NCI-H2171 treated with DMSO at 0.1 percent for 48 hours (cell line): ENCODE data around the gene TARBP1.
"Not testable (repeated sequence)": the region's sequence is repeated elsewhere in the genome, so short reads cannot be mapped to it uniquely, and the experiment has no call there.

Experiments
- DNase-seq: peaks from one replicate; lab custom pipeline; 2025; lab: John Stamatoyannopoulos, UW

Gene TARBP1

DNA sequence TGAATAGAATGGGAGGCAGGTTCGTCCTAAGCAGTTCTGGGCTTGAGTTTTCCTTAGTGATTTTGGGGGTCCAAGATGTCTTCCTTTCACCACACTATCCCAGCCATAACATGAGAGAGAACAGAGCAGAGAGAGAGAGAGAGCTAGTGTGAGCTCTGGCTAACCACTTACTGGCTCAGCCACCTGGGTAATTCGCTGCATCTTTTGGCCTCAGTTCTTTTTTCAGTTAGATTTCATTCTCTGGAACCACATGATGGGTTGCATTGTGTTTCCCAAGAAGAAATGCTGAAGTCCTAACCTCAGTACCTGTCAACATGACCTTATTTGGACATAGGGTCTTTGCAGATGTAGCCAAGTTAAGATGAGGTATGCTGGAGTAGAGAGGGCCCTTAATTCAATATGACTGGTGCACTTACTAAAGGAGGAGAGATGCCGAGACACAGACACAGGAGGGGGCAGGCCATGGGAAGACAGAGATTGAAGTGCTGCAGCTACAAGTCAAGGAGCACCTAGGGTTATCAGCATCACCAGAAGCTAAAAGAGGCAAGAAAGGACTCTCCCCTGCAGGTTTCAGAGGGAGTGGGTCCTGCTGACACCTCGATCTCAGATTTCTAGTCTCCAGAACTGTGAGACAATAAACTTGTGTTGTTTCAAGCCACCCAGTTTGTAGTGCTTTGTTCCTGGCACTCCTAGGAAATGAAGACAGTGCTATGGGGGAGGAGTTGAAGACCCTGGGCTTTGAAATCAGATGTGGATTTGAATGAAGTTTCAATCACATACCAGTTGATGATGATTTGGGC is 26.2 kb upstream of the TARBP1 start:
- DNase-seq = no peak

DNA sequence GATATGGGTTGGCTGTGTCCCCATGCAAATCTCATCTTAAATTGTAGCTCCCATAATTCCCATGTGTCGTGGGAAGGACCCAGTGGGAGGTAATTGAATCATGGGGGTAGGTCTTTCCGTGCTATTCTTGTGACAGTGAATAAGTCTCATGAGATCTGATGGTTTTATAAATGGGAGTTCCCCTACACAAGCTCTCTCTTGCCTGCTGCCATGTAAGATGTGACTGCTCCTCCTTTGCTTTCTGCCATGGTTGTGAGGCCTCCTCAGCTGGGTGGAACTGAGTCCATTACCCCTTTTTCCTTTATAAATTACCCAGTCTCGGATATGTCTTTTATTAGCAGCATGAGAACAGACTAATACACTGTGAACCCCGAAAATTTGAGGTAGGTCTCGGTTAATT is 25.3 kb upstream of the TARBP1 start:
- not testable (repeated sequence) for DNase-seq

- DNase-seq = no peak
Measured at GRCh38 chr1:234503193-234504050, 24.4 kb upstream of the TARBP1 start.

DNA sequence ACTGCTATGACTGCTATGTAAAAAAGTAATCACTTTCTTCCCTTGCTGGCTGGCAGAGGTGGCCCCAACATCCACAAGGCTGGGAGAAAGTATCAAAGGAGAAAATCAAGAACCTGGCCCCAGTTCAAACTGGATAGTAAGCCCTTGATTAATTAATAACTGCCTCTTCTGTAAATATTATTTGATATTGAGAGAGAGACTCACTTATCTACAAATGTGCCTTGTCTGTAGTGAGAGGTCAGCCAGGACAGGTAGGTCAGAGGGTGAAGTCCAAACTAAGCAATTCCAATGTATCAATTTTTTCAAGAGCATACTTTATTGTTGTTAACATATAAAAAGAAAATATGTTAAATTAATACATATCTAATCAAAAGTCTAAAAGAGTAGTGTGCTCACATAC is 23.8 kb upstream of the TARBP1 start:
- DNase-seq = no peak

DNA sequence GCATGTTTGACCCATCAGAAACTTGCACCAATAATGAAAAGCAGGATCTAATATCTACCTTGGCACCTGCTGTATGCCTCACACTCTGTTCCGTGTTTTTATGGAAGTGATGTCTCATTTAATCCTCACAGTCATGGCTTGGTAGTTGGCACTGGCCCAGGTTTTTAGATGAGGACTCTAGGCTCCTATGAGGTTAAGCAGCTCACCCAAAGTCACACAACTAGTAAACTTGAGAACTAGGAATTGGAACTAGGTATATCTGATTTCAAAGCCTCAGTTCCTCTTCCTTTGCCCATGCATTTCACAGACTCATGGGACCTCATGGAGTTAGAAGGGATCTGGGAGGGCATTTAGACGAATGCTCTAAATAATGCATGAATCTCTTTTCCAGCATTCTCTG is 21.3 kb upstream of the TARBP1 start:
- peak; percentile 43 for DNase-seq

DNA sequence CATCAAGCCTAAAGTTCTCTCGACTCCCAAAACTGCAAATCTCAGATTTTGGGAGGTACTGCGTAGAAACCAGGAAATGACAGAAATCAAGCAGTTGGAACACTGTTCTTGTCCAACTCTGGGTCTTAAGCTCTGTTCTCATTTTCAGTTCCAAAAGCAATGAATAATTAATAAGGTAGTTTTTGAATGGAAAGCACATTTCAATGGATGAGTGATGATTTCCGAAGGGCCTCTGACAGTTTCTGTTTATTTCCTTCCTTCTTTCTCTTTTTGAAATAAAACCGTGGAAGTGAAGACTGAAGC is 20.9 kb upstream of the TARBP1 start:
- no peak for DNase-seq

DNA sequence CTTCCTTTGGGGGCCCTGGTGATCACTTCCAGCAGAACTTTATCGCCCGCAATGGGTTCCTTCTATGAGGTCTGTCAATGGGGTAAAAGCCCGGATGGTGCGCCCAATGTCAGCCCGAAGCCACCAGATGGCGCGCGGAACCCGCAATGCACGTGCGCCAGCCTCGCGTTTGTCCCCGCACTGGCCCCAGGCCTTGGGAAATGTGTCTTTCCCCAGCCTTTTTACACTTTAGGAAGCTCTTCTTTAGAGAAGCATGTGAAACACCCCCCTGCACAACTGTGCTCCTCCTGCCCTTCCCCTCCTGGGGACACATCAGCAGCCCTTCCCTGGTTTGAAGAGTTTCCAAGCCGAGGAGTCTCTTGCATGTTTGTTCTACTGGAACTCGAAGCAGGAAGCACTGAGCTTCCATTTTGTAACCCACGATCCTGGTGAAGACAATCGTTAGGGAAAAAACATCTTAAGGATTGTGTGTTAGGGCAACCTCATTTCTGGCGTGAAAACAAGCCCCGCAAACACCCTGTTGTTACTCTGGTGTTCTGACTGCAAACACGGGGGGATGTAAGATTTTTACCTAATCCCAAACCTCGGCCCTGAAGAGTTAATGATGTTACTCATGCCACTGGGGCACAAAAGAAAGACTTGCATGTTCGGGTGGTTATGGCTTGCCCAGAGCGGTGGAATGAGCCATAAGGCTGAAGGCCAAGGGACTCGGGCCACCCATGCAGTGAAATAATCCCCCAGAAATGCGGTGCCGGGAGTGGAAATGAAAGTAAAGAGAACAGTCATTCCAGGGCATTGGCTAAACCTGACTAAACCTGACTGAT is 20.4 kb upstream of the TARBP1 start:
- peak; percentile 77 for DNase-seq

DNA sequence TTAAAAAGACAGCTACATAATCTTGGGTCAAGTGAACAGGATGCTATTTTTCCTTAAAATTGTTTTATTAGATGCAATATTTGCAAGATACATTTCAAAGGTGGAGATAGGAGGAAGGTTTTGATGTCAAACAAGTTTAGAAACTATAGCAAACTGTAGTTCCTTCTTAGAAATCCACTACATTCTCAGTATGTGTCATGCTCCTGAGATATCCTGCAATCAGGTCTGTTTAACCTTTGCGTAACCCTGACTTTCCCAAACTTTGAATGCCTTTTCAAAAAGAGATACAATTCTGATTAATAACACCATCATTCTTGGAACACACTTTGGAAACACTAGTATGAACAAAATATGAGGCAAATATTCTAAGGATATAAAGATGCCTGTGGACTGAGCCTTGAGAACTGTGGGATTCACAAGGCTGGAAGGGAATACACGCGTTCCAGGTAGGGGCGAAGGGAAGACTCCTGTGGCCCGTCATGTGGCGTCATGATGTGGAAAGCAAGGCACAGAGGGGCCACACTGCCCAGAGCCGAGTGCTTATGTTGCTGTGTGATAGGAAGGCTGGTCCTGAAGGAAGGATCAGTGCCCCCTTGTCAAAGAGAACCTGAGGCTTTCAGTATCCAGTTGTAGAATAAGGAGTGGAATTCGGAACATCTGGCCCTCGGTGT is 19.6 kb upstream of the TARBP1 start:
- no peak for DNase-seq

DNA sequence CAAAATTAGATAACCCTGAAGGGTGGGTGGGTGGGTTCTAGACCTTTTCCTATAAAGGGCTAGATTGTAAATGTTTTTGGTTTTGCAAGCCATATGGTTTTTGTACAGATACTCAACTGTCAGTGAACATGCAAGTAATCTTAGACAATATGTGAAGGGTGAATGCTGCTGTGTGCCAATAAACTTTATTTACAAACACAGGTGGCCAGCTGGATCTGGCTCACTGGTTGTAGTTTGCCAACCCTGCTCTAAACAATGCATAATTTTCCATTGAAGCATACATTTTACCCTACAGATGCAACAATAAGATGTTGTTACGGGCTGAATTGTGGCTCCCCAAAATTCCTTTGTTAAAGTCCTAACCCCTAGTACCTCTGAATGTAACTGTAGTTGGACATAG is 18.6 kb upstream of the TARBP1 start:
- peak; percentile 61 for DNase-seq

DNA sequence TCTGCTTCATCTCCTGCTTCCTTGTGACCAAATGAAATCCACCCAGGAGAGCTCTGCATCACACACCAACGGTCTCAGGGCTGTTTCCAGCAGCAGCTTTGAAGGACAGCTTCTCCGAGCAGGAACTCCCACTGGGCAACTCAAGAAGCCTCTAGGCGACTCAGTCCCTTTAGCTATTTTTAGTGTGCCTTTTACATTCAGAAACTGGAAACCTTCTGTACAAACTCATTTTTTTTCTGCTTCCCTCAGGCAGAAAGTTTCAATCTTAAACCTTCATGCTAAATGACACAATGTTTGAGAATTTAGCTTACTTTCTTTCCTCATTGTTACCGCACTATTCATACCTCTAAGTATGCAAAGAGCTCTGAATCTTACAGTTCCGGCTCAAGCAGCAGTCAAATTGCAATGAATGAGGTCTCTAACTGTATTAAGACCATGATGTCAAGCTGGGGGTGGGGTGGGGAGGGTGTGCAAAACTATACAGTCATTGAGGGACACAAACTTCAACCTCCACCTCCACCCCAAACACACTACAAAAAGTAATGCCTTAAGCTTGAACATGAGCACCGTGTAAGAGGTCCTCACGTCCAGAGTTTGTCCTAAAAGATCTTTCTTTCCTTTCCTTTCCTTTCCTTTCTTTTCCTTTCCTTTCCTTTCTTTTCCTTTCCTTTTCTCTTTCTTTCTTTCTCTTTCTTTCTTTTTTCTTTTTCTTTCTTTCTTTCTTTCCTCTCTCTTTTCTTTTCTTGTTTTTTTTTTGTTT is 16.4 kb upstream of the TARBP1 start:
- DNase-seq = peak; percentile 39

- no peak for DNase-seq
Measured at GRCh38 chr1:234494049-234494448, 15.1 kb upstream of the TARBP1 start.

- DNase-seq = peak; percentile 92
Measured at GRCh38 chr1:234490793-234491479, 12.0 kb upstream of the TARBP1 start.

DNA sequence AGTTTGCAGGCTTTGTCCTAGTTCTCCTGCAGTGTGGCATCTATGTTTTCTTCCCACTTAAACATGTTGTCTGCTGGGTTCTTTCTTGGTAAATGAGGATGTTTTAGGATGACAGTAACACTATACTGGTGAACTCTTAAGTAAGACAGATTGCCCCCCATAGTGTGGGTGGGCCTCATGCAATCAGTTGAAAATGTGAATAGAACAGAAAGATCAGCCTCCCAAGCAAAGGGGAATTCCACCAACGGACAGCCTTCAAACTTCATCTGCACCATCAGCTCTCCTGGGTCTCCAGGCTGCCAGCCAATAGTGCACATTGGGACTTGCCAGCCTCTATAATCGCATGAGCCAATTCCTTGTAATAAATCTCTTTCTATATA is 10.7 kb upstream of the TARBP1 start:
- DNase-seq = no peak

- DNase-seq = peak; percentile 28
Measured at GRCh38 chr1:234489007-234489697, 10.2 kb upstream of the TARBP1 start.

GRCh38 chr1:234488054-234489006 is 9.4 kb upstream of the TARBP1 start:
- DNase-seq = no peak

DNA sequence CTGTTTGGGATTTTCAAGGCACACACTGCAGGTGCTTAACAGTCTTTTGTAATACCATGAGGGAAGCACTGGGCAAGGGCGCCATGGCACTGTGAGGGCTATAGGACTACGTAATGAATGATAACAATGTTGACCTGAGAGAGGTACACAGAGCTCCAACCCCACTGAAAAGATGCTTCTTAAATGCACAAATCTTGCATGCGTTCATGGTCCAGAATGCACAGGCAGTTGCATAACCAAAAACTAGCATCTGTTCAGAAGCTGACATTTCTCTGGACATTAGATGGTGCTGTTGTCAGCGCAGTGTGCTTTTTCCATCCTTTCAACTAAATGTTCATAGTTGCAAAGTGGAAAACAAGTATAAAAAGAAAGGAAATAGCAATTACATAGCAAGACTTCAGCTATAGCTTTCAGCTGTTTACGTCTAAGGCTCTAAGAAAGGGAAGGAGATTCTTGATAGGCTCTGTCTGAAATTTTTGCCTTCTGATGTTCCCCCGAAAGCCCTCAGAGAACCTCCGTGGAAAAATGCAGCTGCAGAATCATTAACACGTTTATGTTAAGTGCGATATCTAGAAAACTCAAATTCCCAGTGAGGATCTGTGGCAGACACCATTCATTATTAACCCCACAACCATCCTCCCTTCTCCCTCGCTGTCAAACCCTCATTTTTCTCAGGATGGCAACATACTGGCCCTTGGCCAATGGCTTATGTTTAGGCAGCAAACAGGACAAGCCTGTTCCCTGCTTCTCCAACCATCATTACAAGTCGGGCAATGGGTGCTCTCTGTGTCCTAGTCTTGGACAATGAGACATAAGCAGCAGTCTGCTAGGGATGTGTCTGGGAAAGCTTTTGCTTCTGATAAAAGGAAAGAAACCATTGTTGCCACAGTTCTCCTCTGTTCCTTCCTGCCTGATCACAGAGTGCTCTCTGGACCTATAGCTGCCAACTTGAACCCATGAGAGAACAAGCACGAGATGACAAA is 8.2 kb upstream of the TARBP1 start:
- DNase-seq = peak; percentile 54

DNA sequence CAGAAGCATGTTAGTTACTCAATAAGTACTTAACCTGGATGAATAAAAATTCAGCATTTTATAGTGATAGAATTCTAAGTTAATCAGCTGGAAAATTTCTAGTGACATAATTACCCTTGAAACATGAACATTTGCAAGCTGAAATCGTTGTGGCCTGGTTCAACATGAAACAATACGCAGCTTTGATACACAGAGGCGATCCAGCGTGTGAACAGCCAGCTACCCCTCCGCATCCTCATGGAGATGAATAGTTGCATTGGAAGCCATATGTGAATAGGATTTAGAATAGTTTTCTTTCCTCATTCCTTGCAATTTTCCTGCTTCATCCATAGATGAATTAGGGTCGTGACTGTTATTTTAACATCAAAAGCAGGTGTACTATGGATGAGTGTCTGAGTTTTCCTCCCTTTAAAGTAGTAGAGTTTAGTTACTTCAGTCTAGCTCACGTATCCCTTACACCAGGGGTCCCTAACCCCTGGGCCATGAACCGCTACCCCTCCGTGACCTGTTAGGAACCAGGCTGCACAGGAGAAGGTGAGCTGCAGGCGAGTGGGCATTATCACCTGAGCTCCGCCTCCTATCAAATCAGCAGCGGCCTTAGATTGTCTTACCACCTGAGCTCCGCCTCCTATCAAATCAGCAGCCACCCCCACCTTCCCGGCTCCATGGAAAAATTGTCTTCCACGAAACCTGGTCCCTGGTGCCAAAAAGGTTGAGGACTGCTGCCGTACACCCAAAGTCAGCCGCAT is 6.2 kb upstream of the TARBP1 start:
- DNase-seq = no peak
